ENCODE data around the gene NFATC2.

The NFATC2 gene

GRCh38 chr20:51374961-51375360, 167.6 kb downstream of the NFATC2 start:
- no peak for DNase-seq (ENCODE audit: low spot score)

GRCh38 chr20:51374456-51374830, 168.1 kb downstream of the NFATC2 start:
- no peak for DNase-seq (ENCODE audit: low spot score)

GRCh38 chr20:51373713-51374455, 168.6 kb downstream of the NFATC2 start:
- no peak for DNase-seq (ENCODE audit: low spot score)

- no peak for DNase-seq (ENCODE audit: low spot score)
Observed at GRCh38 chr20:51372966-51373365, 169.6 kb downstream of the NFATC2 start.

- DNase-seq (ENCODE audit: low spot score) = peak; percentile 89
Observed at GRCh38 chr20:51372176-51372803, 170.2 kb downstream of the NFATC2 start.

- no peak for DNase-seq (ENCODE audit: low spot score)
Observed at GRCh38 chr20:51371720-51372119, 170.8 kb downstream of the NFATC2 start.

- DNase-seq (ENCODE audit: low spot score) = no peak
Observed at GRCh38 chr20:51369503-51369902, 173.0 kb downstream of the NFATC2 start.

- no peak for DNase-seq (ENCODE audit: low spot score)
Observed at GRCh38 chr20:51368461-51369211, 173.9 kb downstream of the NFATC2 start.

- peak; percentile 31 for DNase-seq (ENCODE audit: low spot score)
Observed at GRCh38 chr20:51366155-51366886, 176.2 kb downstream of the NFATC2 start.

GRCh38 chr20:51365670-51366069, 176.8 kb downstream of the NFATC2 start:
- no peak for DNase-seq (ENCODE audit: low spot score)

GRCh38 chr20:51363813-51364212, 178.7 kb downstream of the NFATC2 start:
- no peak for DNase-seq (ENCODE audit: low spot score)

GRCh38 chr20:51363378-51363777, 179.1 kb downstream of the NFATC2 start:
- DNase-seq (ENCODE audit: low spot score) = no peak

GRCh38 chr20:51362254-51362653, 180.3 kb downstream of the NFATC2 start:
- no peak for DNase-seq (ENCODE audit: low spot score)

- no peak for DNase-seq (ENCODE audit: low spot score)
Observed at GRCh38 chr20:51361258-51361657, 181.3 kb downstream of the NFATC2 start.

GRCh38 chr20:51360451-51361201, 181.9 kb downstream of the NFATC2 start:
- no peak for DNase-seq (ENCODE audit: low spot score)

GRCh38 chr20:51359947-51360346, 182.6 kb downstream of the NFATC2 start:
- no peak for DNase-seq (ENCODE audit: low spot score)

- DNase-seq (ENCODE audit: low spot score) = no peak
Observed at GRCh38 chr20:51359401-51359800, 183.1 kb downstream of the NFATC2 start.

GRCh38 chr20:51358032-51358724, 184.3 kb downstream of the NFATC2 start:
- no peak for DNase-seq (ENCODE audit: low spot score)

- no peak for DNase-seq (ENCODE audit: low spot score)
Observed at GRCh38 chr20:51357543-51357942, 185.0 kb downstream of the NFATC2 start.

GRCh38 chr20:51356871-51357270, 185.6 kb downstream of the NFATC2 start:
- DNase-seq (ENCODE audit: low spot score) = no peak

GRCh38 chr20:51354769-51355319, 187.7 kb downstream of the NFATC2 start:
- DNase-seq (ENCODE audit: low spot score) = no peak
